GM18519 (cell line): Measurements from ENCODE around the gene ATP10B.

Experiments used
- ATAC-seq: cut with Tn5 transposase; IDR thresholded peaks from one replicate; pipeline ENCODE4 v1.9.1; 2021; ENCODE audit warnings: mild to moderate bottlenecking, moderate library complexity; ENCODE audit not compliant: unreplicated experiment, low FRiP score

ATP10B gene

DNA sequence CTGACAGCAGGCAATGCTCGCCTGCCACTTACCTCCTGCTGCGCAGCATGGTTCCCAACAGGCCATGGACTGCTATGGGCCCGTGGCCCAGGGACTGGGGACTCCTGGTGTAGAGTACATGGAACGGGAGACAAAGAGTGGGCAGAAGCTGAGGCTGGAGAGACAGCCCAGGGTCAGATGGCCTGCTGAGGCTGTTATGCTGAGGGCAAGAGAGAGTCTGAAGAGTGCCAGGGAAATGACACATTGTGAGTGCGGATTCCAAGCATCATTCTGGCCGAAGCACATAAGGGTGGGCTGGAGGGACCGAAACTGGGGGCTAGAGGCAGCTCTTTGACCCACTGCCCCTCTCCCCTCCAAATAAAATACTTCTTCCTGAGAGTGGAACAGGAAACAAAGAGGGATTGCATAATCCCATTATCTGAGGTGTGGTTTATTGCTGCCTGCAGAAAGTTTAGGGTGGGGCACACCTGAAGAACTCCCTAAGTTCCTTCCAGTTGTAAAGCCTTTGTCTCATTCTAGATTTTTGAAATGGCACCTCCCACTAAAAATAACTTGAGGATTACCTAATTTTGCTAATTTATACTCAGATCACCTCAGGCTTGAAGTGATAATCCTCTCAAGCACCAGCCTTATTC is 158.1 kb downstream of the ATP10B start:
- no peak for ATAC-seq

DNA sequence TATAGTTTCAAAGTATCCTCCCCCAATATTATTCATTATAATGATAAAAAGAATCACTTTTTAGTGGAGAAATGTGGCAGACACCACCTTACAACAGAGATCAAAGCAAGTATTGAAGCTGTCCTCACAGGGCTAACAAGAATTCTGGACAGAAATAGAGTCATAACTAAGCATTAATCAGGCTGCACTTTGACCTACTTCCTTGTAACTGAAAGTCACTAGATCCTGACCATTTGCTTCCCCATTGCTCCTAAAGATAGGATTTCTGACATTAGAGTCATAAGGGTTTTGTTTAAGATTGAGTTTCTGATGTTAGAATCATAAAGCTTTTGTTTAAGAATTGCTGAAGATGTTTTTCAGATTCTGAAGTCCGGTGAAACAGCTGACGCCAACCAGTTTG is 159.7 kb downstream of the ATP10B start:
- ATAC-seq: no peak

DNA sequence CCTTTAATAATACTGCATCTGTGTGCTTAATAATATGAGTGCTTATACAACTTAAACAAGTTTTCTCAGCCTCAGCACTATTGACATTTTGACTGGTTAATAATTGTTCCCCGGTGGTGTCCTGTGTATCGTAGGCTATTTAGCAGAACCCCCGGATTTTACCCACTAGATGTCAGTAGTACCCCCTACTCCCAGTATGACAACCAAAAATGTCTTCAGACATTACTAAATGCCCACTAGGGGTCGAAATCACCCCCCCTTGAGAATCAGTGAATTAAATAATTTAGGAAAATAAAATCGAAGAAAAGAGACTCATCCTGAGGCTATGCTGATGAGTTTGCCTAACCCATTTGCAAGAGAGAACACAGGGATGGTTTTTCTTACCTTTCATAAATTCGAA is 166.3 kb downstream of the ATP10B start:
- ATAC-seq: peak; percentile 51

DNA sequence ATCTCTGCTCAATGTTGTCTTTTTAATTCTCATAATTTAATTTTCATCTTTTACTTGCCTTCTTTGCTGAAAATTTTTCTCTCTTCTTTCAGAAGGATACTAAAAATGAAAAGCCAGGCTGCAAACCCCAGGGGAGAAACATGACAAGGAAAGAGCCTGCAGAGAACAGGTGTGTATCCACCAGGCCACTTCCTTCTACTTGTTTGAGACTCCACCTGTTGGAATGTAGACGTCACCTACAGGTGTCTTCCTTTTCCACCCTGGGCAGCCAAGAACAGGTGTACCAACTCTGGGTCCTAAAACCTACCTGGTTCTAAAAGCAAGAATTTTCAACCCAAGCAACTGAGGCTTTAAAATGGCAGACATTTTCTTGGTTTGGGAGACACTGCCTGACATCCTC is 166.8 kb downstream of the ATP10B start:
- no peak for ATAC-seq

DNA sequence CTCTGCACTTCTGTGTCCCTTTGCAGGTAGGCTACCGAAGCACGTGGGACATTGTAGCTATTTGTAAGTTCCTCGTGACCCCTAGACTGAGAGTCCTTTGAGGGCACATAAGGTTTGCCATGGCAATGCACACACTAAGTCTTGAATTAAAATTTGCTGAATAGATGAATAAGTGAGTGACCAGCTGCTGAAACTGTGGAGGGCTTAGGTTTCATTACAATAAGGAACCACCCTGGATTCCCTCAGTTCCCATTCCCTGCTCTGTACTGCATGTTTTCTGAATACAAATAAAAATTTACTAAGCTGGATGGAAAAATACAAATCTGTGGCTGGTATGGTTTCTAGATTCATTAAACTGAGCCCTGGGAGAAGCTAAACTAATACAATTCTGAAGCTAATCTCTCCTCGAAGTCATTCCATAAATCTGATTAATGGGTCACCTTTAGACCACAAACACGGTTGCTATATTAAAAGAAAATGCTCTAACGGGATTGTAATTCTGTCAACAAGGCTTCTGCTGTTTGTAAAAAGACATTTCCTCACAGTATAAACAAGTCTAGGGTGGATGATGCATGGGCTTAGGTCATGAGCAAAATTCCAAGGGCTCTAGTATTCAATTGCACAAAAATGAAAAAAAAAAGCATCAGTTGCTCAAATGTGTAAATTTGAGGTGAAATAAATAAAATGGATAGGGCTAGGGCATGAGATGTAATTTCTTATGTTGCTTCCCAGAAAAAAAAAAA is 172.3 kb downstream of the ATP10B start:
- ATAC-seq: no peak

DNA sequence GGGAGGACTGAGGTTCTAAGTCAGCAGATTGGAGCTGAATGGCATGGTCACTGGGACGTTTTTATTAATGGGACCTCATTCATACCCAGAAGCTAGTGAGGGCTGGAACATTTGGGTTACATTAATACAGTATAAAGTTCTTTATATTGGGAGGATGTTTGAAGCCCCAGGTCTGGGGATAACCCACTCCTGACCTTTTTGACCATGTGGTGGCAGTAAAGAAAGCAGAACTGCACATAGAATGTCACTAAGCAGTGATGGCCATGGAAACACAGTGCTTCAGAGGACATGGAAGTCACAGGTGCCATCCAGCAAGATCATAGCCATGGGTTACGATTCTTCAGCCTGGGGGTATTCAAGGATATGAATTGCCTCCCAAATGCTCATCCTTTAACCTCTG is 176.0 kb downstream of the ATP10B start:
- ATAC-seq: no peak

DNA sequence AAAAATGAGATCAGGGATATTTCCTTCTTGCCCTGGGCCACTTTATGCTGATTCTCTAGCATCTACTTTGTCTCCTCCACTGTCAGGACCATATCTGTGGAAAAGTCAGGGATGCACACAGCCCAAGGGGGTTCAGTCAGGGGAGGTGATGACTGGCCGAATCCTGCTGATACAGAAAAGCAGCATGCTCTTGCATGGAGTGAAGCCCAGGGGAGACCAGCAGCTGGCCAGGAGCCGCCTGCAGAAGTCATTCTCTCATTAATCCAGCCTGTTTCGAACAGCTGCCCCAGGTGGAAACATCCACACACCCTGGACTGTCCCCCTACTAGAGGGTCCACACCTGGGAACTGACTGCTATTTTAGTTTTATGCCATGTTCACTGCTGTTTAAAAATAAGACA is 177.1 kb downstream of the ATP10B start:
- ATAC-seq: no peak

DNA sequence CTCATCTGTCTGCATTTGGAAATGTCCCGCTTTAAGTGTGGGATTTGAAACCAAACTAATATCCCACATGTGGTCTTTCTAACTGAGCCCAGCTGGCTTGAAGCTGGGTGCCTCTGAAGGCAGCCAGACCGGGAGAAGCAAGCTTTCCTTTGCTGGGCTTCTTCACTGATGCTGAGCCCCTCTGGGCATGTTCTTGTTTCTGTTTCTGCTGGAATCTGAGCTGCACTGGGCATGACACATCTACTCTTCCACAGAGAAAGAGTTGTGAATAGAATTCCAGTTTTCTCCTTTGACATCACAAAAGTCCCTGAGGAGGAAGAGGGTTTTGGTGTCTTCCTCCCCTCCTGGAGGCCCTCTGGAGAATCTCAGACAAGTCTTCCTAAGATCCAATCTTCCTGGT is 179.5 kb downstream of the ATP10B start:
- no peak for ATAC-seq

DNA sequence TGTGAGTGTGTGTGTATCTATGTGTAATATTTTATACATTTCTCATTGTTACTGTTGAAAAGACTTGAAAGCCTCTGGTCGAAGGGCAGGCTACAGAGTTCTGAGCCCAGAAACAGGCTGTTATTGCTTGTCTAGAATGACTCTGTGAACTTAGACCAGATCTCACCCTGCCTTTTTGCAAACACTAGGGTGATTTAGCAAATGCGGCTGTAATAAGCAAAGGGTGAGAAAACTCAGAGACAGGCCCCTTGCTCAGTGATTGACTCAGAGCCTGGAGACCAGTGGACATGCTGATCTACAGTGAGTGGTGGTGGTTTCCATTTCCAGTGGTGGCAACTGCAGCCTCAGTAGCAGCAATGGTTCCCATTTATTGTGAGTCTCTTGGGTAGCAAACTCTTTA is 183.7 kb downstream of the ATP10B start:
- ATAC-seq: no peak

DNA sequence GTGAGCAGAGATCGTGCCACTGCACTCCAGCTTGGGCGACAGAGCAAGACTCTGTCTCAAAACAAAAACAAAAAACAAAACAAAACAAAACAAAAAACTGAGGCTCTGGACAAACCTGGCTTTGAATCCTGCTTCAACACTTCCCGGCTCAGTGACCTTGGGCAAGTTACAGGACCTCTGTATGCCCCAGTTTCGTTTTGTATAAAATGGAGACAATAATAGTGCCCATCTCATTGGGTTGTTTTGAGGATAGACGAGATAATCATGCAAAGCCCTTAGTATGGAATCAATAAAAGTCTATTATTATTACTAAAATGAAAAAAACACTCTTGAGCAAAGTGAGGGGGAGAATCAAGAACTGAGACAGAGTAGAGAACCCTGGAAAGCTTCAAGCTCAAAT is 184.9 kb downstream of the ATP10B start:
- ATAC-seq: no peak

DNA sequence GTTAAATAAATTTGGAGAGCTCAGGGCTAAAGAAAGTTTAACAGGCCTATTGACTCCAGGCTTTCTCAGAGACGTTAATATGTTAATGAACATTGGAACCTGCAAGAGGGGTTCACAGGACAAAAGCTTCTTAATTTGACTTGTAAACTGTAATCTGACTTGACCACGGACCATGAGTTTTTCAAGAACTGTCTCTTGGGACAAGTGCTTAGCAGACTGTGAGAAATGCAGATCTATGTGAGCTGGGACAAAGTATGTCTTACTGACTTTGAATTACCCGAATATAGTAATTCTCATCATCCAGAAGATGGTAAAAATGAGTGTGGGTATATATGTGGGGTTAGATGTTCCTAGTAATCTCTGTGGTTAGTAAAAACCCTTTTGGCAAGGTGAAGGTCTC is 186.6 kb downstream of the ATP10B start:
- ATAC-seq: no peak

DNA sequence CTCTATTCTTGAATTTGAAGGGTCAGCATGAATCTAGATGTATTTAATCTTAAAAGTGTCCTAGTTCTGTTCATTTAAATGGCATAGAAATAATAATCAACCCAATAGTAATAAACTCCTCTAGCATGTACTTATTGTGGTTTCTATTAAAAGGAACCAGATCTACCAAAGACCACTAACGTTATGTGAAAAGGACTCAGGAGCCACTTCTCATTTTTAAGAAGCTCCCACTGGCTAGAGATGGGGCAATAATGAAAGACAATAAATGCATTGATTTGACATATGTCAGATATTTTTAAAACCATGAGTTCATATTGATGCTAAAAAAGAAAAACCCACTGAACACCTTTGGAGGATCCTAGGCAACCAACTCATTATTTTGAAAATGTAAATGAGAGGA is 191.9 kb downstream of the ATP10B start:
- ATAC-seq: no peak

DNA sequence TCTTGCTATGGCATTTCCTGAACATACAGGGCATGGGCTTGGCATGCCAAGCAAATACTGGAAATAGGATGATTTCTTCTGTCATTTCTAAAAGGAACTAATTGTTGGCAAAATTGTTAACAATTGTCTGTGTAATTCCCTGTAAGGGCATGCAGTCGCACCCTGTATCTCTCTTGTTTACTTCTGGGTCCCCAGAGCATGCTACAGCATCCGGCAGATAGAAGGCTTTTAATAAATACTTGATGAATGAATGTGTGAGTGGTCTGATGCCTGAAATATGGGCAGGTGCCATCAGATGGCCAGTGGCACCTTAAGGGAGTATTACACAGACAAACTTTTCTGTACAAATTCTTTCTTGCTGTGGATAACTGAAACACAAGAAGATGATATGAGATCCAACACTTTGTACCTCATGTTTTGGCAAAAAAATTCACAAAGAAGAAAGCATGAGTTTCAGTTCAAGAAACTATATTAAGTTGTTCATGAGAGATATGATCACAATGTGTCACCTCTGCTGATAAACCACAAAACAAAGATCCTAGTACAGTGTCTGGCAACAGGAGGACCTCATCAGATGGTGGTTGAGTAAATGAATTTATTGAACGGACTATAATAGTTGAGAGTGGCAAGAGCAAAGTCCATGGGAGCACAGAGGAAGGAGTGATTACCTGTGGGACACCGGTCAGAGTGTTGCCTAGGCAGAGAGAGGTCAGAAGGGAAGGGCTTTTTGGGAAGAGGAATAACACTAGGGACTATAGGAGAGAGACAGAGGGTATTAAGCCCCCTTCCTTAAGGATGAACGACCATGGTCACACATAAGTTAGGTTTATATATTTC is 194.2 kb downstream of the ATP10B start:
- ATAC-seq: no peak

DNA sequence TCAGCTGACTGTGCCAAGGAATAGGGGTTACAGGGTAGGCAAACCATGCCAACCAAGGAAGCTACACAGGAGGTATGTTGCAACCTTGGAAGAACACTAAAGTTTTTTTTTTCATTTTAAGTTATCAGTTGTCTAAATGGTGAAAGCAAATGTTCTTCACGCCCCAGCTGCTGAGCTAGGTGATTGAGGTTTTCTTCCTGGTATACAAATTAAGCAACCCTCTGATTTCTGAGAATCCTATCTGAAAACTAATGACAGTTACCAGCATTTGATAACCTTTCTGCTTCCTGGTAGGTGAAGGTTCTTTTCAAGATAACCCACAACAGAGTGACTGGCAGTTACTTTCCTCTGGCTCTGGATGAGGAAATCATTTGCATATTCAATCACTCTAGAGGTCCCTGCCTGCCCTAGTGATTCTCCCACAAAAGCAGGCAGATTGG is 194.9 kb downstream of the ATP10B start:
- no peak for ATAC-seq

DNA sequence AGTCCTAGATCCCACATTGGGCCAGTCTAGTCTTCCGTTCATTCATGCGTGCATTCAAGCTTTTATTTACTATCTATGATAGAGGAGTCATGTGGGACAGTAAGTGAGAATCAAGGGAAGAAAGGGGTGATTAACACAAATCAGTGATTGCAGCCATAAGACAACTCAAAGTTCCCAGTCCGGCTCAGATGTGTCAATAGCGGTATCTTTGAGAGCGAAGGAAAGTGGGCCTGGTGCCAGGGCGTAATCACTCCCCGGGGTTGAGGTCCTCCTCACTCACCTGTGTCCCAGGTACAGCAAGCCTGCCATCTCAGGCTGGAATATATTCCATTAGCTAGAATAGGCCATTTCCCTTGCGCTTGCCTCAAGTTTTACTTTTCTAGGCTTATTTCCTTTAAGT is 196.3 kb downstream of the ATP10B start:
- ATAC-seq: no peak

DNA sequence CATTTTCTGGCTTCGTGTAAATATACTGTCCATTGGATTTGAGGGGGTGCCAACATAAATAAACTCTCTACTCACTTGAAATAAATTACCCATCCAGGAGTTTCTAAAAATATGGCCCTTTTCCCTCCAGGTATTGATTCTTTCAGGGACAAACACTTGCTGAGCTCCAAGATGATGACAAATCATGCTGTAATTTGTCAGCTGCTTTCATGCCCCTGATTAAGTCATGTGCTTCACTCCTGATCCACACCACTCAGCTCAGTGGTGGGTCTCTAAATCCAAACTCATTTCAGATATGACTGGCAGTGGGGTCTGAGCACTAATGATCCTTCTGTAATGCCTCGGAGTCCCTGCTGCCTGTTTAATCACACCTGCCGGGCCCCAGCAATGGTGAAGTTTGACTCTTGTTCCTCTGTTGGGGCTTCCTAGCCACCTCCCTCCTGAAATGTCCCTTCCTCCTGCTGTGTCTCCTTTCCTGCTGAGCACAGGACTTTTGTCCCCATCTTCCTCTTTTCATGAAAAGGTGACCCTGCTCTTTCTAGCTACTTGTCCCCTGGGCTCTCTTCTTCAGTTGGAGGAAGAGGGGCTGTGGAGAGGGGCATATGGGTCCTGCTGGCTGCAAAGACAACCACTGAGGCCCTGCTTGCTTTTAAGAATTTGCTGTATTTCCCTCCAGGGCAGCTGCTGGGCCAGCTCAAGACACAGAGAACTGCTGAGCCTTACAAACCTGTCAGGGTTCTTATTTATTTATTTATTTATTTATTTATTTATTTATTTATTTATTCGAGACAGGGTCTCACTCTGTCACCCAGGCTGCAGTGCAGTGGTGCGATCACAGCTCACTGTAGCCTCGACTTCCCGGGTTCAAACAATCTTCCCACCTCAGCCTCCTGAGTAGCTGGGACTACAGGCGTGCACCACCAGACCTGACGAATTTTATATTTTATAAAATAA is 200.0 kb downstream of the ATP10B start:
- no peak for ATAC-seq

DNA sequence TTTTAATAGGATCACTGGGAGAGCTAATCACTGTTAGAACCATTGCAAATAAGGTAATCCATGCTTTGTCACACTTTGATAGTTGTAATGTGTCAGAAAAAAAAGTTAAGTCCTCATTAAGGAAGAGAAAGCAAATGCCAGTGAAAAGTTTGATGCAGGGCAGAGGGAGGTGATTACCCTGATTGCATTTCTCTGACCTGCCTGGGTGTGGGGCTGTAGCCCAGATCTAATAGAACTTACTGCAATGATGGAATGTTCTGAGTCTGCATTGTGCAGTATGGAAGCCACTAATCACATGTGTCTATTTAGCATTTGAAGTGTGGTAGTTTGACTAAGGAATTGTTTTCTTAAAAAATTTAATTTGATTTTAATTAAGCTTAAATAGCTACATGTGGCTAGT is 202.7 kb downstream of the ATP10B start:
- ATAC-seq: peak; percentile 70

DNA sequence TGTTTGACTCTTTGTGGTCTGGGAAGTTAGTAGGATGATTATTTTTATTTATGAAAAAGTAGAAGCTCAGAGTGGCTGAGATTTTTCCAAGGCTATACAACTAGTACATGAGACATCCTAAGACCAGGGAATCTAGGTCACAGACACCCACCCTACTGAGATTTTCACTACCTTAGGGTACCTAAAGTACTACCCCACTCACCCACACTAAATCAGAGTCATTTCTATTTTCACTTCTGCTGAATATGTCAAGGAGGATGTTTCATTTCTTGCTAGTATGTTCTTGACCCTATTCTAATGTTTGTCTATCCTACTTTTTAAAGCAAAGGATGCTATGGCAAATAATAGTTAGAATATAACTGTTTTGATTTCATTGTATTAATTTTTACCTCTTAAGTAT is 206.0 kb downstream of the ATP10B start:
- ATAC-seq: no peak

DNA sequence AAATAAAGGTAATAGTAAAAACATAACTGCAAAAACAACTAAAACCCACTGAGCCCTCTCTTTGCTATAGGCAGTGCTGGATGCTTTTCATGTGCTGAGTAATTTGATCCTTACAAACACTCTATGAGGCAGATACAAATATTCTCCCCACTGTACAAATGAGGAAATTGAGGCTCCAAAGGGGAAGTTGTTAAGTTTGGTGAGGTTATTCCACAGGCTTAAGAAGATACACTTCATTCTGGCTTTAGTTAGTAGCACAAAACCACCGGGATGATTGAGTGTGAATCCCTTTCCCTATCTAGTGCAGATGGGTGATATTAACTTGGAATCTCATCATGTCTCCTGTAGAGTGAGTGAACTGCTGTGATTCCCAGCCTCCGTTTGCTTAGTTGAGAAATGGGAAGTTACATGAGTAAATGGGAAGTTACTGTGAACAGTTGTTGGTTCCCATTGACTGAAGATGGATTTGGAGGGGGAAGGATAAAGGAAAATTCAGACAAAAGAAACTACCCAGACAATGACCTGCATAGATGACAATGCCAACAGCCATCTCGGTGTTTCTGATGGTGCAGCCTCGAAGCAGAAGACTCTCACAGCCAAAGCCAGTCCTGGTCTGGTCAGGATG is 208.3 kb downstream of the ATP10B start:
- no peak for ATAC-seq

DNA sequence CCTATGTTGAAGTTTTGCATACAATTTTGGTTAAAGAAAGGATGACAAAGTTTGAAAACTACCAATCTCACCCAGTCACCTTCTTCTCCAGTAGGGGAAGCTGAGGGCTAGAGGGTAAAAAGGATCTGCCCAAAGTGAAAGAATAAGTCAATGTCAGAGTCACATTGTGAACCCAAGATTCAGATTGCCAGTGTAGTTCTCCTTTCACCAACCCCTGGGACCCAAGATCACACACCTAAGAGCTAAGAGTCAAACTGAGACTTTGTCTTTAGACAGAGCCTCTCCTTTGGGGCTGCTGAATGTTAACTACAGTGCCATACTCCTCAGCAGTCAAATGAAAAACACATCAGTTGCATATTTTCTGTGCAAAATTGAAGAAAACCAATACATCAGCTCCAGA is 210.6 kb downstream of the ATP10B start:
- no peak for ATAC-seq
